HG03159 (cell line): ENCODE measurements around the gene PIK3R4.

ENCODE experiments used
- ATAC-seq: cut with Tn5 transposase; IDR thresholded peaks from one replicate; pipeline ENCODE4 v1.9.1; 2021; ENCODE audit warnings: mild to moderate bottlenecking, moderate library complexity; ENCODE audit not compliant: unreplicated experiment

Gene PIK3R4

GRCh38 chr3:130746246-130747039 is at the start of gene PIK3R4:
TSS of gene PIK3R4 (minus strand) at chr3:130746829. CDS start at chr3:130745218, 1,611 bp downstream.
- peak; percentile 90 for ATAC-seq

GRCh38 chr3:130795396-130795795 is 48.8 kb upstream of the PIK3R4 start:
- ATAC-seq: no peak

DNA sequence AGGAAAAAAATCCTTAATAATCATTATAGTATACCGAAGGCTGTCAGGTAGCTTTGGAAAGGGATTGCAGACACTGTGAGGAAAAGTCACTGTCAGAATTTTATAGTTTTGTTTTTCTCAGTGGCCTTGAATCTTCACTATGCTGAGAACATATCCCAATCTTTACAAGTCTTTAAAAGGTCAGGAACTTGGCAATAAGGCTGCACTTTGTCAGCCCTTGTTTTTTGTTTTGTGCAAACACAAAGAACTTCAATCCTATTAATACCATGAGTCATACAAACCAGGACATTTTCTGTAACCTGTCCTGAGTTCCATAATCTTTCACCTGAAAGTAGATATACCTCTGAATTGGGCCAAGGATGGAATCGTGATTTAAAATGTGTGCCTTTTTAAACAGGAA is 45.6 kb upstream of the PIK3R4 start:
- ATAC-seq: no peak

- no peak for ATAC-seq
Measured at GRCh38 chr3:130789782-130790322, 43.2 kb upstream of the PIK3R4 start.

DNA sequence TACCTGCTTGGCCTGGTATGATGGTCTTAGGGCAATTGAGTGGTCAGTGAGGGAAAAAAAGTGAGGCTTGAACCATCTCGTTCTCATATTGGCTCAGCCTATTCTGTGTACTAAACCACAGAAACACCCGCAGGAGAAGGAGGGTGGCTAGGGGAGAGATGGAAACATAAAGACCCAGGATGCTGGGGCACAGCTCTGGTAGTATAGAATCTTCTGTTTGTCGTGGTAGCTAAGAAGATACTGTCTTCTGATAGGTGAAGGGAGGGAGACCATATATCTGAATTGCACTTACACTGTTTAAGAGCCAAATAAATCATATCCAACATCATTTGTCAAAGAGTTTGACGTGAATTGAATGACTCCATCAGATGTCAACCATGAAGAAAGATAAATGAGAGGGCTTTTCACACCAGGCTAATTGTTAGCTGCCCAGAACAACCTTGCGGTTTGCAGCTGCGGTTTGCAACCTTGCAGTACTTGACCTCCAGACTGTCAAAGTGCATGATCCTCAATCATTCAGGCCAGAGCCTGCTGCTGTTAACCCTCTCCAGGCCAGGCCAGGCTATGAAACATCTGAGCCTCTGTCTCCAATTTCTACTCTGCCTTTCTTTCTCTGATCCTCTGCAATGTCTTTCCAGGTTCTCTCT is 40.9 kb upstream of the PIK3R4 start:
- no peak for ATAC-seq

DNA sequence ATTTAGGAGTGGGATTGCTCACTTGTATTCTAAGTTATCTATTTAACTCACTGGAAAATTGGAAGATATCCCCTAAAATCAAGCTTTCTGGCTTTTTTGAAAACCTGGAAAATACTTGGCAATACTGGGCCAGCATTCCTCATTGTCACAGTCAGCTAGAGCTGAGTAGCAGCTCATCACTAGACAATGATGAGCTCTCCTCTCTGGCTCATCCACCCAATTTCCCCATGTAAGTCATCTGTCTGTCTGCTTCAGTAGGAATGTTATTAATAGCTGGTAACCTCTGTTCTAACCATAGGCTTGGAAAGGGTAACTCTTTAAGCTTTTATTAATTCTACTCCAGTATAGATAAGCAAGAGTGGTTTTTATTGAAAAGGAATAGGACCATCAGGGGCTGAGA is 39.7 kb upstream of the PIK3R4 start:
- ATAC-seq: no peak

DNA sequence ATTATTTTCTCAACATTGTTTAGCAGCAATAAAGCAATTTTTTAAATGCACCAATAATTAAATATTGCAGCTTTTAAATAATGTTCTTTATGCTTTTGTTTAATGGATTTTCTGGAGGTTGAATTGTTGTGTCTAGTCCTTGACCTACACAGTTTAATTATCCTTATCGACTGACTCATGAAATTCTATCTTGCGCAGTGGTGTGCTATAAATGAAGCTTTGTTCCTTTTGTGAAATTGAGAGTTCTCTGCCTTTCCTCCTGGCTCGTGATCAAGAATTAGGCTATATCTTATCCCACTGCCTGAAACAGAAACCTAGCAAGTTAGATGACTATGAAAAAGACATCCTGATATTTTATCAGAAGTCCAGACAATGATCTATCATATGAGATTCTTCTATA is 37.0 kb upstream of the PIK3R4 start:
- no peak for ATAC-seq

DNA sequence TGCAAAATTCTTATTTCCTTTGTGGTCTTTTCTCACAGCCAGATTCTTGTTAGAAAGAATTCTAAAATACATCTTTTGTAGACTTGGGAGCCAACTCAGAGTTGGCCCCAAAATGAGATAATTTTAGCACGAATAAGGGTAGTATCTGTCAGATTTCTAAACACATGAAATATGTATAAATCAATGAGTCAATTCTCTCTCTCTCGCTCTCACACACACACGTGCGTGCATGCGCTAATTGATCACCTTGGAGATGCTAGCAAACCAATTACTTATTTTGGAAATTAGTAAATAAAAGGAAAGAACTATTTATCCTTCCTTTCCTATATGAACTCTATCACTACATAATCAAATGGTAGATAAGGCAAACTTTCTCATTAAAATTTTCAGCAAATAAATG is 32.9 kb upstream of the PIK3R4 start:
- ATAC-seq: peak; percentile 12

DNA sequence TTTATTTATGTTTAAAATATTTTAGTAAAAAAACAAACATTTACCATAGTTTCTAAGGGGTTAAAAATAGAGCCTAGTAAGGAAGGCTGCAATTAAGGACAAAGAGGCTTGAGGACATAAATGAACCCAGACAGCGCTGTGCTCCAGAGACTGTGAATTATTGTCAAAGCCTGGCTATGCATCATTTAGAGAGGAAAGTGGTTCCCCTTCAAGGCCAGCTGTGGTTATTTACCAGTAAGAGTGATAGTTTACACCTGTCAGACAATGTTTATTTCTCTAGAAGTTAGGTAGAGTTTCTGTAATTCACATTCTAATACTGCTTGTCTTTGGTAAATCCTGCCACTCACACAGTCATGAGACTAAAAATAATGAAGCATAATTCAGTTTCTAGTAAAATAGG is 32.4 kb upstream of the PIK3R4 start:
- peak; percentile 93 for ATAC-seq

- no peak for ATAC-seq
Measured at GRCh38 chr3:130773366-130773765, 26.7 kb upstream of the PIK3R4 start.

- ATAC-seq: no peak
Measured at GRCh38 chr3:130772129-130772528, 25.5 kb upstream of the PIK3R4 start.

GRCh38 chr3:130770644-130771043 is 24.0 kb upstream of the PIK3R4 start:
- ATAC-seq: no peak

DNA sequence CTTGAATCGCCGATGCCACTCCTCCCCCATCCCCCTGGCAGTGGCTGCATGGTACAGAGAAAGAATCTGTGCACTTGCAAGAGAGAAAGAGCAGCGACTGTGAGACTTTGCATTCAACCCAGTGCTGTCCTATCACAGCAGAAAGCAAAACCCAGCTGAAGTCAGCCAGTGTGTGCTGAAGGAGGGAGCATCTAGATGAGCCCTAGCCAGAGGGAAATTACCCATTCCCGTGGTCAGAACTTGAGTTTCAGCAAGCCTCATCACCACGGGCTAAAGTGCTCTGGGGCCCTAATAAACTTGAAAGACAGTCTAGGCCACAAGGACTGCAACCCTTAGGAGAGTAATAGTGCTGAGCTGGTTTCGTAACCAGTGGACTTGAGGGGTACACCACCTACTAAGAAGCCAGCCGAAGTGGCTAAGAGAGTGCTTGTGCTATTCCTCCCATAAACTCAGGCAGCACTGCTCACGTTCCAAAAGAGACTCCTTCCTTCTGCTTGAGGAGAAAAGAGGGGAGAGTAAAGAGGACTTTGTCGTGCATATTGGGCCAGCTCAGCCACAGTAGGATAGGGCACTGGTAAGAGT is 15.2 kb upstream of the PIK3R4 start:
- ATAC-seq: no peak

GRCh38 chr3:130760922-130761321 is 14.3 kb upstream of the PIK3R4 start:
- ATAC-seq: no peak

DNA sequence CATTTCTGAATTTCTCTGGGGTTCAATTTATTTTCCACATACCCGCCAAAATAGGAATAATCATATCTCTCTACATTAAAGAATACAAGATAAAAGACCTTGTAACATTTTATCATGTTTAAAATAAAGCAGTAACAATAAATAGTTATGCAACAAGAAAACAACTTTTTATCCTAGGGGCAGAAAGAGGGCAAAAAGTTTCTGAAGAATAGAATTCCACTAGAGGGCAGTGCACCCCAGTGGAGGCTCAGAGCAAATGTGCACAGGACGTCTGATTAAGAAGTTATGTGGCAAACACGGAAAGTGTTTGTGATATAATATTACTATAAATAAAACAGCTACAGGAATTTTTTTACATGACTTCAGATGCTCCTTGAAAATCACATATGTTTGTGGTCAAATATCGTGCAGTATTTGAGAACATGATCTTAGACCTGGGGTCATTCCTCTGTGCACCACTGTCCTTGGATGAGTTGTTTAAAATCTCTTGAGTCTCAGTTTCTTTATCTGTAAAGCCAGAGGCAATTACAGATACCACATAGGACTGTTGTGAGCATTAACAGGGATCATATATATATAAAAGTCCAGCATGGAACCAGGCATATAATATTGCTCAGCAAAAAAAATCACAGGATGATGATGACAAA is 13.2 kb upstream of the PIK3R4 start:
- ATAC-seq: peak; percentile 65

GRCh38 chr3:130758624-130759369 is 12.2 kb upstream of the PIK3R4 start:
- ATAC-seq: no peak

- no peak for ATAC-seq
Measured at GRCh38 chr3:130757611-130758150, 11.1 kb upstream of the PIK3R4 start.

DNA sequence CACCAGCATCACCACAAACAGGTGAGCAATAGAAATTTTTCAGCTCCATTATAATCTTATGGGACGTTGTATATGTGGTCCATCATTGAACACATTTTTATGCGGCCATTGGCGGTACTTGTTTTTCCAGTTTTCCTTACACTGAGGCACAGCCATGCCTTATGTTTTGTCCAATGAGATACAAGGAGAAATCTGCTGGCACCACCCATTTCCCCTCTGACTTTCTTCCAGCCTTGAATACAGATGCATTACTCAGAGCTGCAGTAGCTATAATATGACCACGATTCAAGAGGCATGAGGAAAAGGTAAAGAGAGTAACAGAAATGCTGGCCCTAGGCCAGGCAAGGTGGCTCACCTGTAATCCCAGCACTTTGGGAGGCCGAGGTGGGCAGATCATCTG is 9.0 kb upstream of the PIK3R4 start:
- no peak for ATAC-seq

GRCh38 chr3:130748981-130749380 is 2.4 kb upstream of the PIK3R4 start:
- no peak for ATAC-seq

DNA sequence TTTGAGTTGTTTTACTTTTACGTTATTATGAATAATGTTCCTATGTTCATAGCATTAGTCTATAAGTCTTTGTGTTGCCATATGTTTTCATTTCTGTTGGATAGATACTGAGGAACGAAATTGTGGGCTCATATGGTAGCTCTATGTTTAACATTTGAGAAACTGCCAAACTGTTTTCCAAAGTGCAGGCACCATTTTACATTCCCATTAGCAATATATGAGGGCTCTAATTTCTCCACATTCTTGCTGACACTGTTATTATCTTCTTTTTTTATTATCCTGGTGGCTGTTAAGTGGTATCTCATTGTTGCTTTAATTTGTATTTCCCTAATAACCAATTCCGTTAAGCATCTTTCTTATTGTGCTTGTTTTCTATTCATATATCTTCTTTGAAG is 1.8 kb upstream of the PIK3R4 start:
- no peak for ATAC-seq
